Heart right ventricle (tissue), 16 donors: ENCODE results near the gene GREB1L. TPM values are rescaled to one million over a fixed set of nuclear protein-coding genes. Genes with fewer than 3 reads are reported as not detected.
"Not testable (repeated sequence)": the region's sequence is repeated elsewhere in the genome, so short reads cannot be mapped to it uniquely, and the experiment has no call there.

ENCODE experiments used
- ATAC-seq, 8 donors: fragments of 200-7000 bp; cut with Tn5 transposase; one replicate each; pipeline ENCODE4 v1.9.1; 2020; ENCODE audit warnings: mild to moderate bottlenecking in 8 of 8, moderate library complexity in 8 of 8, moderate number of reproducible peaks in 1 of 8
- DNase-seq, 2 donors: peaks; one replicate each; pipeline ENCODE4 v3.0.0-alpha.2; 2020
- H3K27ac ChIP-seq, 10 donors: fragments of 200-600 bp; sonication (generic) in 2 of 10; one replicate each; pipeline versions ENCODE4 v1.5.0 to v1.8.0; 2020 to 2022; ENCODE audit warnings: mild to moderate bottlenecking in 3 of 10
- H3K27me3 ChIP-seq, 7 donors: fragments of 200-600 bp; one replicate each; pipeline ENCODE4 v1.8.0; 2021 to 2022; ENCODE audit warnings: mild to moderate bottlenecking in 2 of 7
- H3K36me3 ChIP-seq, 9 donors: fragments of 200-600 bp; sonication (generic) in 1 of 9; one replicate each; pipeline versions ENCODE4 v1.5.0 to v1.8.0; 2020 to 2022; ENCODE audit warnings: mild to moderate bottlenecking in 2 of 9
- H3K4me1 ChIP-seq, 9 donors: fragments of 200-600 bp; sonication (generic) in 1 of 9; one replicate each; pipeline versions ENCODE4 v1.5.0 to v1.8.0; 2020 to 2022; ENCODE audit warnings: mild to moderate bottlenecking in 4 of 9
- H3K4me3 ChIP-seq, 10 donors: fragments of 200-600 bp; sonication (generic) in 2 of 10; one replicate each; pipeline versions ENCODE4 v1.5.0 to v1.8.0; 2020 to 2022; ENCODE audit warnings: mild to moderate bottlenecking in 7 of 10, moderate library complexity in 2 of 10
- H3K9me3 ChIP-seq, 11 donors: fragments of 200-600 bp in 10 of 11; sonication (generic) in 2 of 11; one replicate each; pipeline versions ENCODE4 v1.5.0 to v1.8.0; 2013 to 2022; ENCODE audit warnings: mild to moderate bottlenecking in 2 of 11, control low read depth in 1 of 11, moderate library complexity in 1 of 11
- CTCF ChIP-seq, 9 donors: fragments of 200-600 bp; sonication (generic) in 2 of 9; IDR thresholded peaks; one replicate each; pipeline versions ENCODE4 v1.5.0 to v1.8.0; 2021 to 2022; ENCODE audit warnings: antibody characterized with exemption in 9 of 9, mild to moderate bottlenecking in 5 of 9, moderate library complexity in 1 of 9
- WGBS, 2 donors: extraction: QIAGEN DNeasy Blood & Tissue Kit; methylation state at CpG; one replicate each; pipeline ENCODE4 v1.1.7; 2013; ENCODE audit warnings: inconsistent platforms in 1 of 2; 5-methylcytosine and 5-hydroxymethylcytosine counted together
- intact Hi-C, 10 donors: fragments of 100-400 bp; cut with DNase I; formaldehyde crosslinking; loops; one replicate each; pipeline versions ENCODE4 v1.11.1 to v1.14.2; 2022
- polyA plus RNA-seq, 2 donors: library from polyadenylated mRNA; stranded (reverse); fragments of 200-250 nt; gene quantifications; one replicate each; pipeline ENCODE4 v1.2.3, GENCODE V29; 2013
- total RNA-seq, 10 donors: library from RNA; stranded (reverse); fragmentation: NEBNext Ultra II Directional in 3 of 10; extraction: Animal tissue kit (Norgen Biotek cat#: 25700) in 3 of 10; gene quantifications; one replicate each; pipeline versions ENCODE4 v1.2.1 to v1.2.4, GENCODE V29; 2021 to 2023
- donor health status: Arrhythmogenic right ventricular cardiomyopathy.
- donor health status: ischemic (EF 13 %, LVEDD 7.1; RV severe dilation, severe dysfunction).
- donor health status: healthy with polysubstance abuse.
- donor health status: DM: no; HTN: yes; CAD: no.
- donor health status: DM: no; HTN: no; CAD: no.
- donor health status: ischemic (EF 25% LVEDD 6.9; RV normal size, moderate dysfunction).
- donor health status: ischemic (EF 25% LVEDD 5.7; RV mildly dilated, moderate dysfunction).
- donor health status: healthy.
- donor health status: DM: yes; HTN: yes; CAD: no.
- donor health status: Ischemic cardiomyopathy.
- donor health status: ischemic (EF 35%, LVEDD 5.7; RV mildly dilated, moderate dysfunction).
- donor health status: nonischemic (EF 11% LVEDD 7.7; RV severe dilation, severe dysfunction).
- donor health status: DM: yes; HTN: yes; CAD: no.
- donor health status: PGD.
- donor health status: ischemic (EF 29% LVEDD 5.4; RV normal size, mild dysfunction).
- donor health status: nonischemic (EF 23%, LVEDD 6.1; RV moderate dilation, normal function).

GREB1L gene
- total and polyA plus RNA-seq, 12 donors: 0.54 to 14.3 (median 10.9) TPM

- H3K27ac ChIP-seq: no peak overlapping the region
- H3K27me3 ChIP-seq: peaks cover 0 to 3% (median 0%) of the 10 kb centered on the region in 7 donors
- H3K4me3 ChIP-seq: no peak overlapping the region
- peaks cover 0 to 8% (median 0%) of the 10 kb centered on the region in 9 donors for H3K4me1 ChIP-seq
- WGBS, 2 donors: 0 to 3% methylated on average over 1 of the region's 1 CpG
- intact Hi-C loops: loop anchor here in 3 of 10 donors (2.0 to 10.0 kb wide), 3 partner anchors 33 to 51 kb away; no protein-coding TSS in a partner anchor
- H3K36me3 ChIP-seq: no peaks in the 10 kb centered on the region
- TF ChIP-seq CTCF (IDR thresholded peaks at IDR 0.05): no peak
- ATAC-seq: no peak
- no peak for DNase-seq
- no peaks in the 10 kb centered on the region for H3K9me3 ChIP-seq
Measured at GRCh38 chr18:21363348-21363747, 121.3 kb downstream of the GREB1L start.

- intact Hi-C loops: loop anchor here in 2 of 10 donors (10.0 kb wide), 2 partner anchors 50 kb away; no protein-coding TSS in a partner anchor
- WGBS, 2 donors: 54 to 57% methylated on average over 2 of the region's 2 CpGs
- no peak for DNase-seq
- ATAC-seq: no peak
- no peak for TF ChIP-seq CTCF (IDR thresholded peaks at IDR 0.05)
- H3K9me3 ChIP-seq: no peaks in the 10 kb centered on the region
- no peak overlapping the region for H3K27ac ChIP-seq
- H3K27me3 ChIP-seq: peaks cover 0 to 3% (median 0%) of the 10 kb centered on the region in 7 donors
- no peaks in the 10 kb centered on the region for H3K36me3 ChIP-seq
- peaks cover 0 to 8% (median 0%) of the 10 kb centered on the region in 9 donors for H3K4me1 ChIP-seq
- H3K4me3 ChIP-seq: no peak overlapping the region
Measured at GRCh38 chr18:21364471-21364870, 122.4 kb downstream of the GREB1L start.

DNA sequence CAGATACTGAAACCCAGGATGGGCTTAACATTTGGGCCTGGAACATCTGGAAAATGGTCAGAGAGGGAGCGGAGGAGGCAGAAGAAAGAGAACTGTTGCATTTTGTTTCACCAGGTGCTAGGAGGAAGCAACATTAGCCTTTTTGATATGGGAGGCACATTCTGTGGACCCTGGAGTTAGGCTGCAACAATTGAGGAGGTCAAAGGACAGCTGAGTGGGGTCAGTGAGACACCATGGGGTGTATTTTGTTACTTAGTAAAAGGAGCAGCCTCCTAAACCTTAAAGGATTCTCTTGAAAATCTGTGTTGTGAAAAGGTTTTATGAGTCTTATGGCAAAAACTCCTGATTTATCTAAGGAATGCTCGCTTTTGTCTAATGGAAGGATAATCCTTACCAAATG lies 124.9 kb downstream of the GREB1L start:
- H3K27ac ChIP-seq: no peak overlapping the region
- no peak for TF ChIP-seq CTCF (IDR thresholded peaks at IDR 0.05)
- H3K9me3 ChIP-seq: no peaks in the 10 kb centered on the region
- ATAC-seq: no peak
- no peak for DNase-seq
- H3K27me3 ChIP-seq: peaks cover 0 to 3% (median 0%) of the 10 kb centered on the region in 7 donors
- intact Hi-C loops: loop anchor here in 2 of 10 donors (10.0 kb wide), 2 partner anchors 48 to 52 kb away; no protein-coding TSS in a partner anchor
- H3K36me3 ChIP-seq: no peaks in the 10 kb centered on the region
- peaks cover 0 to 8% (median 0%) of the 10 kb centered on the region in 9 donors for H3K4me1 ChIP-seq
- no peak overlapping the region for H3K4me3 ChIP-seq
- 91 to 94% methylated on average over 2 of the region's 2 CpGs for WGBS, 2 donors

DNA sequence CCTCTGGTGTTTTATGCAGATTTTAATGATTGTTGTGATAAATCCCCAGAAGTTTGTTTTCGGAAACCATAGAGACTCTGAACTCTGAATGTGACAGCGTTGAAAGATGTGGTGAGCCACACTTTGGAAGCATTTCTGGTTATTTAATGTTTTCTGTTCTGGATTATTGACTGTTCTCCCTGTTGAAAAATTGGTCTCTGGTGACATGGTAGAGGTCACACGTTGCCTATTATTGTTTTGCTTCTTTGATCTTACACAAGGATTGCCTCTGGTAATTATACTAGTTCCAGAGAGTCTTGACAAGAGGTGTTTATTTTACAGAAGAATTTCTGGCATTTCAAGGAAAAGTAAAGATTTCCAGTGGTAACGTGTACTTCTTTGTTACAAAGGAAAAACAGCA lies 127.1 kb downstream of the GREB1L start:
- ATAC-seq (no peak), DNase-seq (no peak)
- TF ChIP-seq CTCF (IDR thresholded peaks at IDR 0.05): no peak
- Histone ChIP-seq H3K4me1 (no peaks in the 10 kb centered on the region), H3K27ac (no peak overlapping the region), H3K36me3 (no peaks in the 10 kb centered on the region), H3K4me3 (no peak overlapping the region), H3K9me3 (no peaks in the 10 kb centered on the region), H3K27me3 (peaks cover 0 to 3% (median 0%) of the 10 kb centered on the region in 7 donors)
- intact Hi-C loops: loop anchor here in 2 of 10 donors (10.0 kb wide), 2 partner anchors 46 to 54 kb away; no protein-coding TSS in a partner anchor
- 55 to 66% methylated on average over 4 of the region's 4 CpGs for WGBS, 2 donors

- not testable (repeated sequence) for H3K4me3 ChIP-seq, ATAC-seq, H3K9me3 ChIP-seq, H3K36me3 ChIP-seq, H3K4me1 ChIP-seq, DNase-seq, H3K27me3 ChIP-seq, H3K27ac ChIP-seq
- intact Hi-C loops: loop anchor here in 2 of 10 donors (10.0 kb wide), 2 partner anchors 45 to 55 kb away; no protein-coding TSS in a partner anchor
- WGBS, 2 donors: 96% methylated on average over 7 of the region's 7 CpGs
Measured at GRCh38 chr18:21369597-21369996, 127.6 kb downstream of the GREB1L start.
